Glomerular visceral epithelial cell (primary cell): Measurements from ENCODE around the gene RIMBP2.

ENCODE experiments used
- DNase-seq: peaks from one replicate; pipeline ENCODE4 v3.0.0-alpha.2; 2016; ENCODE audit errors: extremely low spot score

Gene RIMBP2

DNA sequence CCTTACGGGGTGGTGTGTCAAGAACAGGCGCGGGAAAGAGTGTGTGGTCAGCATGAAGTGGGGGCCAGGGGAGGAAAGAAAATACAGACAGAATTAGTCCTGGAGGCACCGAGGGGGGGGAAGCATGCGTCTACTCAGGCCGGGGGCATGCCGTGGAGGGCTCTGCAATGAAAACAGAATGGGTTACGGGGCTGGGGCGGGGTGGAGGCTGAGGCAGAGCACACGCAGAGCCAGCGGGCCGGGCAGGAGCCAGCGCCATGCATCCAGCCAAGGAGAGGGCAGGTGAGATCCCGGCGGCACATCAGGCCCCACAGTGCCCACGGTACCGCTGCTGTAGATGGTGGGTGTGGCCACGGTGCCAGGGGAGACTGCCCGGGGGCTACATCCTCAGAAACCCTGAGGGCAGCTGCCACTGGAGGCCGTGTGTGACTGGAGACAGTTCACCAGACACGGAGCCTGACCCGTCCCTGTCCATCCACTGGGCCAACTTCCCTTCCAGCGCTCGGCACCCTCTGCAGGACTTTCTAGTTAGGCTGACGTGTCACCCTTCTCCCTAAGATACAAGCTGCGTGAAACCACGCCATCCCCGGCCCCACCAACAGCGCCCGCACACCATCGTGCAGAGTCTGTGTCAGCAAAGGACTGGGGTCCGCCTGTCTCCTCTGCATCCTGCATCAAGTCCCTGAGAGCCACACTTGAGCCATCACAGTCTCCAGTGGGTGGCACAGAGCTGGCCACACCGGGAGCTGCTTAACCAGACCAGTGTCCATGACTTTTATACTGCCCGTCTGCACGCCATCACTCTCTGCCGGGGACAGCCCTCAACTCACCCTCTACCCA, 291.0 kb downstream of the RIMBP2 start:
- DNase-seq, result no peak

DNA sequence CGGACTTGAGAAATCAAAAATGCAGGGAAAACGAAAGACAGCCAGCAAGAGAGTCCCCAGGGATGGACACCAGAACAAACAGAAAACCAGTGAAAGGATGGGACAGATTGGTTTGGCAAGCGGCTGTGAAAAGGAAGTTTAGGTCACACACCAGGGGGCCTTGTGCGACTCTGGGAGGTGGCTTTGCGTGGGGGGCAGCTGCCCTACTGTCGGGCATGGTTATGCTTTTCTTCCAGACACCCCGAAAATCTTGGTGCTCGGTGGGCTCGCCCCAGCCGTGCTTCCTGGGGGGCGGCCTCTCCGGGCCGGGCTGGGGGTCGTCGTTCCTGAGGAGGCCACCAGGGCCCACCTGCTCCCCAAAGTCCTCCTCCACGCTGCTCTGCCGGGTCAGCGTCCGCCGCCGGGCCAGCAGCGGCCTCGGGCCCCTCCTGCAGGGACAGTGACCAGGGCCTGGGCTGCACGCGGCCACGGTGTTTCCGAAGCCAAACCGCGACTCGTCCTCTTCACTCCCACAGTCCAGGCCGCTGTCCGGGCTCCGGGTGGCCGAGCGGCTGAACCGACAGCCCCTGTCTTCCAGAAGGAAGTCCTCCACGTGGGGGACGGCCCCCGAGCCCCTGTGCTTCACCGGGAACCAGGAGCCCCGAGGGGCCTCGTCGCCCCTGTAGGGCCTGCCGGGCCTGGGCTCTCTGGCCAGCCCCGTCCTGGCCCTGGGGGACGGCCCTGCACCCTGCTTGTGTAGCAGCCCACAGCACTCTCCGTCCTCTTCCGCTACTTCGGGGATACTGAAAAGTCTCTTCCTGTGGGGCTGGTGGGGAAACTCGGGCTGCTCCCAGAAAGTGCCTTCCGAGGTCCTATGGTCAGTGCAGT, 291.9 kb downstream of the RIMBP2 start:
- no peak for DNase-seq

DNA sequence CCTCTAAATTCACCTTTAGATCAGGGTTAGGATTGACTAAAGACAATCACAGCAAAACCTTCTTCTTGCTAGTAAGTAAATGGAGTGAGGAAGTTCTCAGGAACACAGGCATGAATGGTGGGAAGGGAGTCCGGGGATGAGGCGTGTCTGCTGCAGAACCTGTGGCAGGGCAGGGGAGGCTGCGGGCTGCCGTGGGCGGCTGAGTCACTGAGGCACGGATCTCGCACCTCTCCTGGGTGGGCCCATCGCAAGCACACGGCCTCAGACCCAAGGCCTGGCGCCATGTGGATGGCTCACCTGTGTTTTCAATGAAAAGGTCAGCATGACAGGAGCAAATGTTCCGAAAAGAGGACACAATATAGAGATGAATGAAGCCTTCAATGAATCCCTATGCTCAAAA, 293.0 kb downstream of the RIMBP2 start:
- DNase-seq, result no peak

DNA sequence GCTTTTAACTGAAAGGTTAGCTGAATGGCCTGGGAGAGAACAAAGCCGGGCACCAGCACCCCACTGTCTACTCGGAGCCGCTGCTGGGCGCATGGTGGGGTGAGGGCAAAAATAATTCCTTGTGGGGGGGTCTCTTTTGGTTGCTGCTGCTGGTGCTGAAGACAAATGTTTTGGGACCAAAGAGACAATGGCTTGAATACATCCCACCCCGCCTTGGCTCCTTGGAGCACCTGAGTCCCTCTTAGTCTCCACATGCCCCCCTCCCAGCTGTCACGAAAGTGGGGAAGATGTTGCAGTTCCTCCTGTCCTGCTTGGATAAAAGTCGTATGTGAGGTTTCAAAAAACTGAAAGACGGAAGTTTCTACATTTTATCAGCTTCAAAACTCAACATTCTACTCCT, 293.4 kb downstream of the RIMBP2 start:
- DNase-seq, result no peak

DNA sequence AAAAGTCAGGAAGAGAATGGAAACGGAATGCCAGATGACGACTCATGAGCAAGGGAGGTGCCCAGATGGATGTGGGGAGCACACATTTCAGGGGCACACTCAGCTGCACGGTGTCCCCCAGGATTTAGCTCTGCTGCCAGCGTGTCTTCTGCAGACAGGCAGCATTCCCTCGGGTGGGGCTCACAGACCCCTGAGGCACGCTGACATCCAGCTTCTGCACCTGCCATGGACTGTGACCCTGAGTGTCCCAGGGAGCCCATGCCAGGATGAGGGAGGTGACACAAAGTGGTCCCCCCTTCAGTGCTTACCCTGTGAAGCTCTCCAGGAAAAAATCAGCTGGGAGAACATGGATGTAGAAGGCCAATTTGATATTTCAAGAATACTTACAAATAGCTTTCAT, 294.2 kb downstream of the RIMBP2 start:
- no peak for DNase-seq

DNA sequence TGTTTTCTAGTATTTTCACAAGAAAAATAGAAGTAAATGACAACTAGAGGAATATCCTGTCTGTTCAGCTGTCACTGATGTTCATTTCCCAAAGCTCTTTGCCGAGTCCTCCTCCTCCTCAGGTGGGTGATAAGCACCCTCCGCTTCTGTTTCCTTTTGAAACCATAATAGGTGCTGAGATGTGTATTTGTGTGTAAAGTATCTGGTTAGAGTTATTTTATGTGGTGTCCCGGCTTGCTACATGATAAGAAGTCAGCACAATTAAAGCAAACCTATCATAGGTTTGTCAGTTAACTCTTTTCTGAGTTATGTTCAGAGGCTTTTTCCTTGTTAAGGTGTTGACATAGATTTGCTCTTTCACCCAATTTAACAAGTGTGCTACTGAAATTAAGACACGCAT, 296.0 kb downstream of the RIMBP2 start:
- DNase-seq, result no peak

DNA sequence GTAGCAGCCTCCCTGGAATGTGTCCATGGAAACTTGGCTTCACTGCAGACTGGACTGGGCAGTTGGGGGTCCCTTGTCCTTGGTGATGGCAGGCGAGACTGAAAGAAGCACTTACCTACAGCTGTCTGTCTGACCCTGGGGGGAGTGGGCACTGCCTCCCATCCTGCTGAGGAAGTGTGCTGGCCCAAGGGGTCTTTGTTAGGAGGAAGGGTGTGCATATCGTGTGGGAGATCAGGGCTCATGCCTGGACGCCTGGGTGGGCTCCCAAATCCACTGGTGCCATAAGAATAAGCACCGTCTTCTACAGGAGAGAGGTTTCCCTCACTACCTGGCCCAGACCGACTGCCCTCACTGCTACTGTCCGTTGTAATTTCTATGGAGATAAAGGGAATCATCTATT, 297.0 kb downstream of the RIMBP2 start:
- DNase-seq, result no peak

DNA sequence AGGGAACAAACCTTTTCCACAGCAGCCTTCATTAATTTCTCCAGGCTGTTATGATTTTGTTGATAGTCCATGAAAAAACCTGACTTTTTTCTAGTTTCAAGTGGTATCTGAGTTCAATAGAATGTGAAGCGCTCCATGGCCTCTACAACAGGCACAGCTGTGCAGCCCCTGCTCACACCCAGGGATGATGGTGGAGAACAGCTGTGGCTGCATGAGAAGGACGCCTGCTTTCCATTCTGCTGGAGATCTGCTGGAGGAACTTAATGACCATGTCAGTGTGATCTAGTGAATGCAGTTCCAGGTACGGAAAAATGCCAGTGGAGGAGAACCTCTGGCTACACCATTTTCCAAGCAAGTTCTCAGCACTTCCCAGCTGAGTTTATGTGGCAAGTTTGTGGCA, 297.8 kb downstream of the RIMBP2 start:
- no peak for DNase-seq

DNA sequence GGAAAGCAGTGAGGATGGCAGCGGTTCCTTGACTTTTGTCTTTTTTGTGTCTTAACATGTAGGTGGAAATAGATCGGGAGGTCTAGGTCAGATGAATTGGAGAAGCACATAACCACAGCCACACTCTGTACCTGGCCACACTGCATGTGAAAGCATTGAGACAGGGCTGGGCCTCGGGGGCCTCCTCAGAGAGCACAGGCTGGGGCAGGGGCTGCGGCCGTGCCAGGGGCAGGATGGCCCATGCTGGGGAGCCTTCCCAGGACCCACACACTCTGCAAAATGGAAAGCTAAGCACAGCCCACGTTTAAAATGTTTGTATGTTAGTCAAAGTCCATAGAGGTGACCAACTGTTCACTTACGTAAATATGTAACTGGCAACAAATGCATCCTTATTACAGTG, 301.7 kb downstream of the RIMBP2 start:
- no peak for DNase-seq

DNA sequence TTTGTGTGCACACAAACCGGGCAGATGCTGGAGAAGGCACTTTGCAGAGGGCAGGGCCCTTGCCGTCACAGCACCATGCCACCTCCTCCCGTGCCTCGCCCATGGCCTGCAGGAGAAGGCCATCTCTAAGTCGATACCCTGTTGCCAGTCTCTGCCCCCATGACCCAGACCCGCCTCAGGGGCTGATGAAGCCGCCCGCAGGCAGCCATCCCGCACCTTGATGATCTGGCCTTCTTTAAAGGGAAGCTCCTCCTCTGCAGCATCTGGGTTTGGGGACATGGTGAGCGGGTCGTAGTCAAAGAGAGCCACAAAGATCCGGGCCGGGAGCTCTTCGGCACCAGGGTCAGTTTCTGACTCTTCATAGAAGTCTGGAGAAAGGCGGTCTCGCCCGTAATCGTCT, 302.2 kb downstream of the RIMBP2 start:
- DNase-seq, result no peak

DNA sequence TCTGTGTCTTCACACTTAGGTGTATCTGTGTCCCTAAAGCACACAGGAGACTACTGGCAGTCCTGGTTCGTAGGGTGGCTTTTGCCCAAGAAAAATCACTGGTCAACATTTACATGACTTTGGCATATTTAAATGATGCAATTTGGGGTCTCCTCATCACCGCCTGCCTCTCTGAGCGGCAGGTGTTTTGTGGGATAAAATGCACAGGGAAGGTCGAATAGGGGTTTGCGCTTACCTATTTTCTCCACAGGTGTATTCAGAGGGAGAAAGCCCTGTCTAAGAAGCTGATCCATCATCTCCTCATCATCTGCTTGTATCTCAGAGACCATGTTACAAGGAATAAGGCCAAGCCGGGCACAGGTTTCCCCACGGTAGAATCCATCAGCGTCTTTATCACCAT, 303.7 kb downstream of the RIMBP2 start:
- DNase-seq, result no peak

DNA sequence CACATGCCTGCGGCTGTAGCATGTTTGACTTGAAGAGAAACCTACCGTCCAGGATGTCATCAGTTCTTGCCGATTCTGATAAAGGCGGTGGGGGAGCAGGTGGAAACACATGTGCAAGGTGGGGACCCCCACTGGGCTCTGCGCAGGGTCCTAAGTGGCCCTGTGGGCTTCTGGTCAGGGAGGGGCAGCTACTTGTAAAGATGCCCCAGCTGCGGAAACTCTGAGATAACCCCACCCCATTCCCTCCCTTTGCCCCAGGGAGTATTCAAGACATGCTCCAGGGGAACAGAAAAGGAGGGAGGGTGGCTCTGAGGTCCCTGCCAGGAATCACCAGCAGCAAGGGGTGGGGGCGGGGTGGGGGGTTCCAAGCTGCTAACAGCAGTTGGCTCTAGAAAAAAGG, 310.8 kb downstream of the RIMBP2 start:
- DNase-seq, result no peak

DNA sequence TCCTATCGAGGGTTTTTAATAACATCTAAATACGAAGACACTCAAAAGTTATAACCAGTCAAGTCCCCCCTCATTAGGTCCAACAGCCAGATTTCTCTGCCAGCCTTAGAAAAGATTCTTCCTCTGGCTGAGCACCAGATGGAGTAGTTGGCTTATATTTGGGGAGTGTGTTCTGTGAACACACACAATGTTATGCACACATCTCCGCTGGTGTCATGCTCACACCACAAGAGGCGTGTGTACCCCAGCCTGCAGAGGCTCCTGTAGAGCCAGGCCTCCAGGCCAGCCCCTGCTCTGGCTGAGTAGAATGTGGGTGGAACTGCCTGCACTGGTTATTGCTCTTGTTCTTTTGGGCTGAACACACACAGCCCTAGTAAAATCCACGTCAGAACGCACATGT, 314.4 kb downstream of the RIMBP2 start:
- no peak for DNase-seq

DNA sequence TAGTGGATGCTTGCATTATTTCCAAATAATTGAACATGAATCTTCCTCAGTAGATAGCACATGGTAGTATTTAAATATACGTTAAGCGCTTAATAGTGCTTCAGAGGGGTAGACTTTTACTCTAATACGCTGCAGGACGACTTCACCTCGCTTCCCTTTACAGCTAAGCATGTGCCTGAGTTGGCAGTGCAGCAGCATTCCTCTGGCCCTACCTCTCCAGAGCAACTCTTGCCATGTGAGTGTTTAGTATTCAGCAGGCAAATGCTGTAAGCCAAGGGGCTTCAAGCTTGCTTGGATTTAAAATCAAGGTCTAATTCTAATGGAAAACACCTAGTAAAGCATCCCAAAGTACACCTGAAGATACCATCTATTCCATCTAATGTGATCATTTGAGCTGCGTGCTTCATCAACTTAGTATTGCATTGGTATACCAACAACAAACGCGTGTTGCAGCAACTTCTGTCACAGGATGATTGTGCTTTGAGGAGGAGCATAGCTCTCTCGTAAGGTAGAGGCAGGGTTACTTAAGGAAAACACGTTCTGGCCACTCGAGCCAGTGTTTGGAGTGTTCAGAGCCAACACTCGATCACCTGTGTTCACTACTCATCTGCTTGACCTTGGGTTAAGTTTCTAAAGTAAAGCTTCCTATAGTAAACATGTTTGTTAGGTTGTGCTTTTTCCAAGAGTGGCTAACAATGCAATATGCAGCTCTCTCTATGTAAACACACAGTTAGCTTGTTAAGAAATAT, 317.8 kb downstream of the RIMBP2 start:
- DNase-seq, result no peak

DNA sequence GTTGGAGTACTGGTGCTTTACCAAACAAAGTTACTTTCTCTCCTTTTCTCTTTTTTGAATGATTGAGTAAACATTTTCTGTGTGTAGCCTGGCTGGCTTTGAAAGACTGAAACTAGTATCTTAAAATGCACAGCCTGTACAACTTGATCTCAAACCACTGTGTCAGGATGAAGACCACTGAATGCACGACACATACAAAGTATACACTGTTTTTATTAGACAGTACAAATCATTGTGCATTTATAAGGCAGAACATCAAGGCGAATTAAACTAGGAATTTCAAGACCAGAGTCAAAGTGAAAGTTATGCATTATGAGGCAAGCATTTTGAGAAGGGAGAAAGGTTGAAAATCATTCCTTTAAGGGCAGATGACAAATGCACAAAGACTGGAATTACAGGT, 319.4 kb downstream of the RIMBP2 start:
- no peak for DNase-seq

DNA sequence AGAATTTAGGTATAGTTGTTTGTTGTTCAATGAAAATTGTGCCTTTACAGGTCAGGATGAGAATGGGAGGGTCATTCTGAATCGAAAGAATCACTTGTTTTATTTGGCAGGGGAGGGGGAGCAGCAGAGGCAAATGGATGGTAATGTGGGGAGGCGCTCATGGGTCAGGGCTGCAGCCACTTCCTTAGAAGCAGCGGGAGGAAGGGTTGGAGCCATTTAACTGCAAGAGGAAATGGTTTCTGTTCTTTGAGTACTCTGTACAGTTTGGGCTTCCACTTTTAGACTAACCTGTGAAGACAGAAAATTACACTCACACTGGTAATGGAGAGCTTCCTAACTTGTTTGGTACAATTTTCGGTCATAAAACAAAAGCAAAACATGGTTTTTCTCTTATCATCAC, 321.2 kb downstream of the RIMBP2 start:
- no peak for DNase-seq

DNA sequence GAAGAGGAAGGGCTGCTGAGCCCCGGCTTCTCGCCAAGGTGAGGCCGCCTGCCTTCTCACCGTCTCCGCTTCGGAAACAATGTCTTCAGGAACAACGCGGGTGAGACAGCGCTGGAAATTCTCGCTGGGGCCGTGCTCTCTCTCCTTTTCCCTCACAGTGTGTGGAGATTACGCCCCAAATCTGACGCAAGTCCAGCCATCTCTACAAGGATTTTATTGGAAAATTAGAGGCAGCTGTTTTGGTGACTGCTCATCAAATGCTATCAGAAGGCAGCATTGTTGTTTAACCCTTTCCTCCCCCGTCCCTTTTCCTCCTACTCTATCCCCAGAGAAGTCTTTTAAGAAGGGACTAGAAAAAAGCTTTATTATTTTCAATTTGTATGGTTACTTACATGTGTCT, 324.9 kb downstream of the RIMBP2 start:
- no peak for DNase-seq

DNA sequence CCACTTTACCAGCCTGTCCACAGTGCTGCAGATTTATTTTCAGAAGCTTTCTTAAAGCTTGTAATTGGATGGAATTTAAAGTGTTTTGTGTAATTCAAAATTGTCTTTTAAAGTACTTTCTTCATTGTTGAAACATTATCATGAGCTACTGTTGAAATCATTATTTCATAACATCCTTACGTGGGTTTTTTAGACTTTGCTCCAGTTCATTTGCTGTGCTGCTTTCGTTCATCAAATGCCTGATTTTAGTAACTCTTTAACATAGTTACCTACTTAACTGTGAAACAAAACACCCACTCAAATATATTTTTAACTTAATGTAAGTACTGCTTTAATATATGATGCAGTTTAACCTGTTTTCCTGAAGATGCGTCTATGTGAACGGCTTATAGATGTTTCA, 330.9 kb downstream of the RIMBP2 start:
- DNase-seq, result no peak

DNA sequence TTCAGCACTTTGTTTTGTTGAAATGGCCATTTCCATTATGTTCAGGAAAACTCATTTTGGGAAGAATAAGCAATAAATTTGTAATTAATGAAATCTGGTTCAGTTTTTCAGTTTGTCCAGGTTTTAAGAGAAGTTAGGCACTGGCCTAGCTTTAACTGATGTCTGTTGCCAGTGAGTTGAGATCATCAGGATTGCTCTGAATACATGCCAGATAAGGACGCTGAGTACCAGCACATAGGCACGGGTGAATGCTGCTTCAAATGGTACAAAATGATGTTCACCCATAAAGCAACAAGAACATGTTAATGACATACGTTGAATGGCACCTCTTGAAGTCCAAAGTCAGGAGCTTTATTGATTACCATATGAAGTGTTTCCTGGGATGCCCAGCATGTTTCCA, 331.9 kb downstream of the RIMBP2 start:
- no peak for DNase-seq

DNA sequence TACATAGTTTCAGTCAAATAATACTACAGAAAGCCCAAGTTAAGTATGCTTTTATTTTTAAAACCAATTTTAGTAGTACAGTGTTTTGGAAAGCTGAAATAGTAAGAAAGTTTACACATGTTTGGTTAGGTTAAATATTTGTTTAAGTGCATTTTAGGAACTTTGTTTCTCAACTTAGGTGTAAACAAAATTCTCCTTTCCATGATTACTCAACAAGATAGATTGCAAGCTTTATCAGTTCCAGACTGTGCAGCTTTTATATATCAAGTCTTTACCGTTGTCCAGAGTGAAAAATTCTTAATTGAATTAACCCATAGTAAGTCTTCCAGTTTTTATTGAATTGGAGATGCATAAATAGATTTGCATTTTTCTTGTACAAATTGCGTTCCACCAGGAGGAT, 333.3 kb downstream of the RIMBP2 start:
- no peak for DNase-seq

DNA sequence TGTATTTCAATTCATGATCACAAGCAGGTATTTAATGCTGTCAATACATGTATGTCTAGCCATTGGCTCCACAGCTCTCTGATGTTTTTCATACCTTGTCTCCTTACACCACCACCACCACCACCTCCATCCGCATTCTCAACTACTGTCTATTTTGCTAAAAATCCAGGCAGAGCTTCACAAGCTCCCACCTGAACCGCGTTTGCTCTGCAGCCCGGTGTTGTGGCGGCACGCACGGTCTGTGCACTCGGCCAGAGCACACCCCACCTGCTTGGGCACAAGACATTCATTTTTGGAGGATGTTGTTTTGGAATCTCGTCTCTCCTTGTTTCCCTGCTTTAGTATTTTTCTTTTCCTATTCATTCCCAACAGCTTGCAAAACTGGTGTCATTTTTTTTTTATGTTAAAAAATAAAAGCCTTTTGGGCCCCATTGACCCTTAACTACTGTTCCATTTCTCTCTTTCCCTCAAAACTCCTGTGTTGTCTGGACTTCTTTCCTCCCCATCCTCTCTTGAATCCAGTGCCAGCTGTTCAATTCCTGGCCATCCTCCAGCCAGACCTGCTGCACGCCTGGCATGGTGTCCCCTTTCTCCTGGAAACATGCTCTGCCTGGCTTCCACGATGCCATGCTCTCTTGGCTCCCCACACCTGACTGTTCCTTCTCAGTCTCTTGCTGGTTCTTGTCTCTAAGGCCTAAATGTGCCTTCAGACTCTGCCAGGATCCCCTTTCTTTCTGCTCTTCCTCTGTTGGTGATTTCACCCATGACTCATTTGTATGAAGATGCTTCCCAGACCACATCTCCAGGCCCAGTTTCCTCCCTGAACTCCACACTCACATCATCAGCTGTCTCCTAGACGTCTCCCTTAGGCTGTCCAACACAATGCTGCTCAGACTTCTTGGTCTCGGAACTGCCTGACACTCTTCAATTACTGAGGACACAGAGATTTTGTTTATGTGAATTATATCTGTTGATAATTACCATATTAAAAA, 340.5 kb downstream of the RIMBP2 start:
- DNase-seq, result no peak
